OCI-LY1 (cell line): Measurements from ENCODE around the gene WDR70.

Source experiments
- H2AFZ ChIP-seq: fragments of 200-600 bp; sonication (generic), shearing (Covaris generic); 2 replicates; pipeline ENCODE4 v1.6.0; 2014; ENCODE audit warnings: antibody characterized with exemption, mild to moderate bottlenecking, low read length
- H3F3A ChIP-seq: fragments of 200-600 bp; sonication (generic), shearing (Covaris generic); 2 replicates; pipeline ENCODE4 v1.6.0; 2014; ENCODE audit warnings: mild to moderate bottlenecking, antibody characterized with exemption, low read length, moderate library complexity; ENCODE audit not compliant: insufficient read depth
- H3K27ac ChIP-seq: fragments of 200-600 bp; sonication (generic); 2 replicates; pipeline ENCODE4 v1.5.1; 2014; ENCODE audit warnings: low read length, mixed run types, mild to moderate bottlenecking, low read depth; ENCODE audit not compliant: poor library complexity, severe bottlenecking
- H3K27me3 ChIP-seq: fragments of 200-600 bp; sonication (generic); 2 replicates; pipeline ENCODE4 v1.6.0; 2014; ENCODE audit warnings: antibody characterized with exemption, mild to moderate bottlenecking, low read length, moderate library complexity; ENCODE audit not compliant: insufficient read depth
- H3K36me3 ChIP-seq: fragments of 200-600 bp; sonication (generic); 2 replicates; pipeline ENCODE4 v1.6.1; 2014; ENCODE audit warnings: mild to moderate bottlenecking, antibody characterized with exemption, low read length, moderate library complexity, mixed read lengths; ENCODE audit not compliant: insufficient read depth
- H3K4me1 ChIP-seq: fragments of 200-600 bp; sonication (generic); 2 replicates; pipeline ENCODE4 v1.5.1; 2014; ENCODE audit warnings: mild to moderate bottlenecking, low read length, moderate library complexity; ENCODE audit not compliant: insufficient read depth, severe bottlenecking
- H3K4me2 ChIP-seq: fragments of 200-600 bp; sonication (generic), shearing (Covaris generic); 2 replicates; pipeline ENCODE4 v1.6.1; 2014; ENCODE audit warnings: low read length
- H3K4me3 ChIP-seq: fragments of 200-600 bp; sonication (generic); 2 replicates; pipeline ENCODE4 v1.5.1; 2014; ENCODE audit warnings: low read length, low read depth, mild to moderate bottlenecking, mixed read lengths; ENCODE audit not compliant: poor library complexity, severe bottlenecking
- H3K79me2 ChIP-seq: fragments of 200-600 bp; shearing (Covaris generic); 2 replicates; pipeline ENCODE4 v1.6.1; 2016; ENCODE audit warnings: mixed run types, low read length, mixed read lengths; ENCODE audit not compliant: insufficient read depth
- H3K9ac ChIP-seq: fragments of 200-600 bp; sonication (generic), shearing (Covaris generic); 2 replicates; pipeline ENCODE4 v1.6.1; 2014; ENCODE audit warnings: mild to moderate bottlenecking, low read length, mixed read lengths
- H3K9me2 ChIP-seq: fragments of 200-600 bp; sonication (generic), shearing (Covaris generic); 2 replicates; pipeline ENCODE4 v1.6.1; 2014; ENCODE audit warnings: low read depth, mild to moderate bottlenecking, low read length, mixed read lengths
- H3K9me3 ChIP-seq: fragments of 200-600 bp; shearing (Covaris generic); 2 replicates; pipeline ENCODE4 v1.6.1; 2014; ENCODE audit warnings: low read length, mixed read lengths
- H4K20me1 ChIP-seq: fragments of 200-600 bp; sonication (generic), shearing (Covaris generic); 2 replicates; pipeline ENCODE4 v1.6.0; 2016; ENCODE audit warnings: mild to moderate bottlenecking, low read length; ENCODE audit not compliant: insufficient read depth
- CTCF ChIP-seq: fragments of 200-600 bp; sonication (generic), shearing (Covaris generic); IDR thresholded peaks from 2 replicates; pipeline ENCODE4 v1.5.1; 2017; ENCODE audit warnings: mild to moderate bottlenecking, antibody characterized with exemption, low read length, moderate library complexity, mixed read lengths
- EZH2 ChIP-seq: fragments of 200-600 bp; sonication (generic), shearing (Covaris generic); IDR thresholded peaks from 2 replicates; pipeline ENCODE4 v1.8.0; 2017; ENCODE audit warnings: borderline replicate concordance, mixed run types, mild to moderate bottlenecking, antibody characterized with exemption, low read length, moderate library complexity, mixed read lengths

The WDR70 gene

GRCh38 chr5:37722236-37723161, 343.4 kb downstream of the WDR70 start:
- peaks cover 5% of the 10 kb centered on the region; the same call in 1 of the 2 replicates for H3K36me3 ChIP-seq

GRCh38 chr5:37723162-37723961, 344.2 kb downstream of the WDR70 start:
- Histone ChIP-seq H3K36me3 (peaks cover 7% of the 10 kb centered on the region; the same call in 1 of the 2 replicates), H3F3A (no peaks in the 10 kb centered on the region), H3K9me3 (no peaks in the 10 kb centered on the region), H3K4me1 (peaks cover 8% of the 10 kb centered on the region), H3K27me3 (no peaks in the 10 kb centered on the region), H3K4me3 (no peak overlapping the region), H3K9me2 (no peaks in the 10 kb centered on the region), H4K20me1 (no peaks in the 10 kb centered on the region), H3K79me2 (no peaks in the 10 kb centered on the region), H3K9ac (no peak overlapping the region), H3K4me2 (no peak overlapping the region), H2AFZ (no peak overlapping the region), H3K27ac (no peak overlapping the region)
- TF ChIP-seq CTCF (peak; percentile 65), EZH2 (no peak)

More at GRCh38 chr5:37722236-37723161, 343.4 kb downstream of the WDR70 start:
- H3K4me1 ChIP-seq, result peaks cover 8% of the 10 kb centered on the region
- H3F3A ChIP-seq, result no peaks in the 10 kb centered on the region
- no peak overlapping the region for H3K27ac ChIP-seq
- no peak for TF ChIP-seq EZH2
- no peak for TF ChIP-seq CTCF
- no peaks in the 10 kb centered on the region for H3K9me3 ChIP-seq
- H3K9ac ChIP-seq, result no peak overlapping the region
- H3K27me3 ChIP-seq, result no peaks in the 10 kb centered on the region
- no peaks in the 10 kb centered on the region for H3K79me2 ChIP-seq
- H3K4me2 ChIP-seq, result no peak overlapping the region
- no peak overlapping the region for H3K4me3 ChIP-seq
- H4K20me1 ChIP-seq, result no peaks in the 10 kb centered on the region
- H3K9me2 ChIP-seq, result no peaks in the 10 kb centered on the region
- H2AFZ ChIP-seq, result no peak overlapping the region

- no peaks in the 10 kb centered on the region for H3K9me3 ChIP-seq
- no peaks in the 10 kb centered on the region for H4K20me1 ChIP-seq
- no peak overlapping the region for H3K9ac ChIP-seq
- H3K4me3 ChIP-seq, result no peak overlapping the region
- H3K27me3 ChIP-seq, result no peaks in the 10 kb centered on the region
- H3K4me1 ChIP-seq, result peaks cover 8% of the 10 kb centered on the region
- H3K4me2 ChIP-seq, result no peak overlapping the region
- peaks cover 10% of the 10 kb centered on the region; the same call in 1 of the 2 replicates for H3K36me3 ChIP-seq
- TF ChIP-seq CTCF, result no peak
- no peak for TF ChIP-seq EZH2
- H3K9me2 ChIP-seq, result no peaks in the 10 kb centered on the region
- no peak overlapping the region for H2AFZ ChIP-seq
- no peaks in the 10 kb centered on the region for H3K79me2 ChIP-seq
- H3F3A ChIP-seq, result no peaks in the 10 kb centered on the region
- no peak overlapping the region for H3K27ac ChIP-seq
Measured at GRCh38 chr5:37724395-37725125, 345.4 kb downstream of the WDR70 start.
